B cell (primary cell): ENCODE measurements around the gene PTPN13. TPM values are rescaled to one million over a fixed set of nuclear protein-coding genes. Genes with fewer than 3 reads are reported as not detected.

ENCODE experiments used
- ATAC-seq: fragments of 200-7000 bp; cut with Tn5 transposase; one replicate; pipeline ENCODE4 v1.10.0; 2021; ENCODE audit warnings: low read depth, mild to moderate bottlenecking, moderate number of reproducible peaks, moderate library complexity
- CTCF ChIA-PET: fragments of 350-600 bp; sonication (Branson Sonifier 250); formaldehyde crosslinking; loops from one replicate; lab custom pipeline; 2021; ENCODE audit warnings: antibody characterized with exemption, inconsistent platforms; lab: Charles Lee
- POLR2A ChIA-PET: fragments of 350-600 bp; sonication (Branson Sonifier 250); formaldehyde crosslinking; loops from one replicate; lab custom pipeline; 2021; ENCODE audit warnings: antibody characterized with exemption; lab: Charles Lee
- DNase-seq: peaks from one replicate; pipeline ENCODE4 v3.0.0; 2013
- H2AFZ ChIP-seq: 2 replicates; pipeline ENCODE4 v1.6.1; 2012; ENCODE audit warnings: mild to moderate bottlenecking, low read depth, low read length; ENCODE audit not compliant: insufficient read depth, poor library complexity, severe bottlenecking
- H3K27ac ChIP-seq, 2 donors: 1 replicate in 1 of 2; 2 replicates in 1 of 2; pipeline ENCODE4 v1.5.1; 2012 to 2013; ENCODE audit warnings: low read length in 2 of 2, mild to moderate bottlenecking in 2 of 2, moderate library complexity in 1 of 2
- H3K27me3 ChIP-seq, 4 experiments: fragments of 200-600 bp in 1 of 4; sonication (generic) in 1 of 4; replicated peaks in 1 of 4; 1 replicate in 2 of 4; 2 replicates in 2 of 4; pipeline versions ENCODE4 v1.6.1 to v1.7.0; 2013 to 2016; ENCODE audit warnings: low read length in 3 of 4, mild to moderate bottlenecking in 2 of 4, mixed read lengths in 1 of 4, moderate library complexity in 1 of 4; ENCODE audit not compliant: insufficient read depth in 4 of 4, control insufficient read depth in 3 of 4; ENCODE audit errors: control extremely low read depth in 1 of 4
- H3K36me3 ChIP-seq, 2 experiments: replicated peaks in 1 of 2; 1 replicate in 1 of 2; 2 replicates in 1 of 2; pipeline versions ENCODE4 v1.6.1 to v1.7.1; 2013; ENCODE audit warnings: low read length in 1 of 2; ENCODE audit not compliant: insufficient read depth in 2 of 2, control insufficient read depth in 1 of 2; ENCODE audit errors: control extremely low read depth in 1 of 2, extremely low read depth in 1 of 2
- H3K4me1 ChIP-seq, 2 donors: fragments of 200-600 bp in 1 of 2; sonication (generic) in 1 of 2; 1 replicate in 1 of 2; 2 replicates in 1 of 2; pipeline versions ENCODE4 v1.5.1 to v1.6.1; 2013 to 2017; ENCODE audit warnings: low read length in 2 of 2; ENCODE audit not compliant: control insufficient read depth in 2 of 2, insufficient read depth in 2 of 2
- H3K4me2 ChIP-seq: replicated peaks from 2 replicates; pipeline ENCODE3; 2012; ENCODE audit warnings: mild to moderate bottlenecking, low read depth, low read length; ENCODE audit not compliant: poor library complexity, severe bottlenecking
- H3K4me3 ChIP-seq, 5 experiments: fragments of 200-600 bp in 1 of 5; sonication (generic) in 1 of 5; 1 replicate in 3 of 5; 2 replicates in 2 of 5; pipeline versions ENCODE4 v1.5.1 to v1.7.0; 2011 to 2016; ENCODE audit warnings: low read length in 4 of 5, mild to moderate bottlenecking in 4 of 5, low read depth in 2 of 5, control low read depth in 1 of 5, moderate library complexity in 1 of 5; ENCODE audit not compliant: insufficient read depth in 1 of 5; ENCODE audit errors: control extremely low read depth in 1 of 5, extremely low read depth in 1 of 5
- H3K79me2 ChIP-seq: fragments of 200-600 bp; sonication (generic); one replicate; pipeline ENCODE4 v1.6.0; 2016; ENCODE audit warnings: low read length; ENCODE audit not compliant: control insufficient read depth, insufficient read depth
- H3K9ac ChIP-seq: fragments of 200-600 bp; sonication (generic); 2 replicates; pipeline ENCODE4 v1.6.1; 2017; ENCODE audit warnings: mild to moderate bottlenecking, low read length, moderate library complexity
- H3K9me3 ChIP-seq, 3 donors: one replicate each; pipeline versions ENCODE4 v1.6.1 to v1.7.1; 2013; ENCODE audit warnings: low read length in 2 of 3; ENCODE audit not compliant: control insufficient read depth in 2 of 3, insufficient read depth in 1 of 3; ENCODE audit errors: control extremely low read depth in 1 of 3
- H4K20me1 ChIP-seq: 2 replicates; pipeline ENCODE4 v1.6.0; 2012; ENCODE audit warnings: mild to moderate bottlenecking, low read length; ENCODE audit not compliant: insufficient read depth, control insufficient read depth, poor library complexity, severe bottlenecking
- H3K27ac Mint-ChIP-seq: one replicate; pipeline ENCODE4 v1.8.0; 2021; ENCODE audit warnings: mixed read lengths
- H3K27me3 Mint-ChIP-seq: one replicate; pipeline ENCODE4 v1.8.0; 2021; ENCODE audit warnings: mixed read lengths
- H3K4me1 Mint-ChIP-seq: one replicate; pipeline ENCODE4 v1.8.0; 2021; ENCODE audit warnings: mixed read lengths
- H3K4me3 Mint-ChIP-seq: one replicate; pipeline ENCODE4 v1.8.0; 2021; ENCODE audit warnings: mixed read lengths
- H3K9me3 Mint-ChIP-seq: one replicate; pipeline ENCODE4 v1.8.0; 2022; ENCODE audit warnings: mixed read lengths; ENCODE audit not compliant: insufficient read depth
- CTCF ChIP-seq: fragments of 200-600 bp; IDR thresholded peaks from one replicate; pipeline ENCODE4 v1.8.0; 2022; ENCODE audit warnings: antibody characterized with exemption, mild to moderate bottlenecking
- EZH2 ChIP-seq: IDR thresholded peaks from 2 replicates; pipeline ENCODE4 v1.6.1; 2012; ENCODE audit warnings: borderline replicate concordance, low read depth, mild to moderate bottlenecking, moderate library complexity, low read length; ENCODE audit not compliant: insufficient read depth, poor library complexity, severe bottlenecking
- WGBS: methylation state at CpG from one replicate; pipeline ENCODE4 v1.1.5; 2013; ENCODE audit warnings: missing lambda C conversion rate; ENCODE audit not compliant: insufficient coverage; 5-methylcytosine and 5-hydroxymethylcytosine counted together
- intact Hi-C: fragments of 100-400 bp; cut with micrococcal nuclease; formaldehyde crosslinking; loops from one replicate; pipeline ENCODE4 v1.10.0; 2022
- polyA plus RNA-seq: library from polyadenylated mRNA; depleted of rRNA; stranded (reverse); fragments of >200 nt; gene quantifications from 2 replicates; pipeline ENCODE4 v1.2.3, GENCODE V29; 2012
- total RNA-seq, 2 donors: library from RNA; stranded (reverse); fragments of 120-200 nt in 1 of 2; gene quantifications; 1 replicate in 1 of 2; 2 replicates in 1 of 2; pipeline versions ENCODE4 v1.2.3 to v1.2.4, GENCODE V29; 2013 to 2022

PTPN13 gene
- total and polyA plus RNA-seq, 2 donors (not counting 1 experiment from before 2014, with no cell fraction given): 0.91 TPM; not detected in 1

- no peak overlapping the region for H3K4me3 Mint-ChIP-seq
- TF ChIP-seq CTCF (no peak), EZH2 (no peak)
- CTCF ChIA-PET: no interaction called here
- intact Hi-C loops: no loop called here
- Histone ChIP-seq H3K27me3 (no peaks in the 10 kb centered on the region), H3K36me3 (no peaks in the 10 kb centered on the region), H3K27ac (no peak overlapping the region), H3K79me2 (no peaks in the 10 kb centered on the region), H3K4me3 (no peak overlapping the region), H3K4me1 (no peaks in the 10 kb centered on the region), H3K9ac (no peak overlapping the region), H2AFZ (no peak overlapping the region), H4K20me1 (no peaks in the 10 kb centered on the region), H3K9me3 (no peaks in the 10 kb centered on the region), H3K4me2 (no peak overlapping the region)
- H3K9me3 Mint-ChIP-seq: no peaks in the 10 kb centered on the region
- no peaks in the 10 kb centered on the region for H3K27me3 Mint-ChIP-seq
- DNase-seq (no peak), ATAC-seq (no peak)
- no peaks in the 10 kb centered on the region for H3K4me1 Mint-ChIP-seq
- WGBS: 96% methylated on average over 4 of the region's 8 CpGs
- no peak overlapping the region for H3K27ac Mint-ChIP-seq
- POLR2A ChIA-PET: no interaction called here
Measured at GRCh38 chr4:86857341-86858052, 263.4 kb downstream of the PTPN13 start.

Other genes with a start within 250 kb of the PTPN13 start
- gene MAPK10, start 234.3 kb upstream of the PTPN13 start, total RNA-seq: 3.1 and 3.7 TPM in 2 replicates
- gene MAPK10, start 234.3 kb upstream of the PTPN13 start, polyA plus RNA-seq: 0.03 and 0.10 TPM in 2 replicates